GM19397 (cell line): ENCODE measurements around the gene HOXA1.
"Not testable (repeated sequence)": the region's sequence is repeated elsewhere in the genome, so short reads cannot be mapped to it uniquely, and the experiment has no call there.

Source experiments
- ATAC-seq: cut with Tn5 transposase; IDR thresholded peaks from one replicate; pipeline ENCODE4 v1.9.1; 2021; ENCODE audit warnings: mild to moderate bottlenecking, moderate library complexity; ENCODE audit not compliant: unreplicated experiment

Gene HOXA1

GRCh38 chr7:27053153-27053552, 42.6 kb downstream of the HOXA1 start:
- ATAC-seq: no peak

GRCh38 chr7:27051451-27051850, 44.3 kb downstream of the HOXA1 start:
- no peak for ATAC-seq

- no peak for ATAC-seq
Observed at GRCh38 chr7:27048438-27048837, 47.4 kb downstream of the HOXA1 start.

GRCh38 chr7:27046854-27047549, 48.8 kb downstream of the HOXA1 start:
- no peak for ATAC-seq

GRCh38 chr7:27045972-27046371, 49.8 kb downstream of the HOXA1 start:
- ATAC-seq: not testable (repeated sequence)

GRCh38 chr7:27045066-27045465, 50.7 kb downstream of the HOXA1 start:
- not testable (repeated sequence) for ATAC-seq
